GM11168 (cell line): ENCODE results near the gene TCEA2.

Experiments used
- in situ Hi-C: fragments of 300-500 bp; cut with MboI; formaldehyde crosslinking; loops from one replicate; pipeline ENCODE4 v1.12.0; 2022; ENCODE audit warnings: low sequenced_read_pairs; ENCODE audit not compliant: unreplicated experiment

The TCEA2 gene

GRCh38 chr20:64047968-64048401 lies 15.0 kb upstream of the TCEA2 start:
- in situ Hi-C loops, result no loop called here

DNA sequence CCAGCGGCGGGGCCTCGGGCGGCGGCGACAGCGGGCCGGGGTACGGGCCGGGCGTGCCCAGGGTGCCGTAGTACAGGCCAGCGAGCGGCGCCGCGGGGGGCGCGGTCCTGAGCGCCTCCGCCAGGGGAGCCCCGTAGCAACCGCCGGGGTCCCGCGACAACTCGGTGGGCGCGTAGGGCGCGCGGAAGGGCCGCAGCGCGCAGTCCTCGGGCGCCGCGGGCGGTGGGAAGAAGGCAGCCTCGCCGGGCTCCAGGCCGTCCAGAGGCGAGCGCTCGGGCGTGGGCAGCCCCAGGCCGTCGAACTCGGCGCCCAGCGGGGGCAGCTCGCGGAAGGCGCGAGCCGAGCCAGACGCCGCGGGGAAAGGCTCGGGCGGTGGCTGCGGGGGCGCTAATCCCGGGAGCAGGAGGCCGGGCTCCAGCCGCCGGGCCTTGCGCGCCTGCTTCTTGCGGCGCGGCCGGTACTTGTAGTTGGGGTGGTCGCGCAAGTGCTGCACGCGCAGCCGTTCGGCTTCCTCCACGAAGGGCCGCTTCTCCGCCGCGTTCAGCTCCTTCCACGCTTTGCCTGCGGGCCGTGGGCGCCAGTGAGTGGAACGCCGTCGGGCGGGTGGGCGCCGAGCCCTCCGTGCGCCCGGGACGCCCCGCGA lies 14.5 kb upstream of the TCEA2 start:
- in situ Hi-C loops, result no loop called here

DNA sequence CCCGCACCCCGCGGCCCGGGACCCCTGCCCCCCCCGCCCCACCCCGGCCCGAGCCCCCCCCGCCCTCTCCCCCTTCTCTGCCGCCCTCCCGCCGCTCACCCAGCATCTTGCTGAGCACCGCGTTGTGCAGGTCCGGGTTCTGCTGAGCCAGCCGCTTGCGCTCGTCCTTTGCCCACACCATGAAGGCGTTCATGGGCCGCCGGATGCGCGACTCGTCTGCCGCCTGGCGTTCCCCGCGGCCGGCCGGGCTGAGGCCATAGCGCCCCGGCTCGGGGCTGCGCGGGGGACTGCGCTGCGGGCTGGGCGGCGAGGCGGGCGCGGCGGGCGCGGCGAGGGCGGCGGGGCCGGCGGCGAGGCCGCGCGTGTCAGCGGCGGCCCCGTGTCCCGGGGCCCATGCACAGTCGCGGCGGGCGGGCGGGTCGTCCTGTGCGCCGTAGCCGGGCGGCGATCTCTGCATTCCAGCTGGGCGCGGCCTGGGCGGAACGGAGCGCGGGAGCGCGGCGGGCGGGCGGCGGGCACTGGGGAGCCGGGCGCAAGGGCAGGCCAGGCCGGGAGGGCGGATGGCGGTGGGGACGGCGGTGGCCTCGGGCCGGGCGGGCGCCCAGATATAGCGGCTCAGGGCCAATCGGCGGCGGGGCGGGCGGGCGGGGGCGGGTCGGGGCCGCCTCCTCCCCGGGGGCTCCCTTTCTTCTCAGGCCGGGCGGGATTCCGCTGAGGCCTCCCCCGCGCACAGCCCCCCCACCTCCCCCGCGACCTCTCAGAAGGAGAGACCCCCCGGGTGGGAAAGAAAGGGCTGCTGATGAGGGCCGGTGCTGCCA lies 13.7 kb upstream of the TCEA2 start, which contains the start of gene SOX18:
TSS of gene SOX18 (minus strand) at position 580 of the 818 bp plus-strand sequence. CDS start at position 457, 123 bp downstream.
- in situ Hi-C loops, result no loop called here

DNA sequence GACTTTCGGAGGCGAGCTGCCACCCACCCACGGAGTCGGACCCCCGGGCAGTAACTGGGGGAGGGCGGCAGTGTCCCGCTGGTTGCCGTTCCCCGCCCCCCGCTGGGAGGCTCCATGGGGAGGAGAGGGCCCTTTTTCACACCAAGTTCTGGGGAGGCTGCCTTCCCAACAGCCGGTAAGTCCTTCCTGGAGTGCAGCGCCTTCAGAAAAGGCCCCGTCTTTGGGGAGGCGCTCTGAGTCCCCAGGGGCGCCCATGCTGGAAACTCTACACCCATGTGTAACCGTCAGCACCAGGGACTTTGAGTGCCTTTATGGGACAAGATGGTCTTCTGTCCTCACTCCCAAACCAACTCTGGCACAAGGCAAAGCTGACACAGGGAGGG lies 13.1 kb upstream of the TCEA2 start:
- in situ Hi-C loops, result no loop called here

GRCh38 chr20:64050261-64051032 lies 12.6 kb upstream of the TCEA2 start:
- in situ Hi-C loops, result no loop called here

DNA sequence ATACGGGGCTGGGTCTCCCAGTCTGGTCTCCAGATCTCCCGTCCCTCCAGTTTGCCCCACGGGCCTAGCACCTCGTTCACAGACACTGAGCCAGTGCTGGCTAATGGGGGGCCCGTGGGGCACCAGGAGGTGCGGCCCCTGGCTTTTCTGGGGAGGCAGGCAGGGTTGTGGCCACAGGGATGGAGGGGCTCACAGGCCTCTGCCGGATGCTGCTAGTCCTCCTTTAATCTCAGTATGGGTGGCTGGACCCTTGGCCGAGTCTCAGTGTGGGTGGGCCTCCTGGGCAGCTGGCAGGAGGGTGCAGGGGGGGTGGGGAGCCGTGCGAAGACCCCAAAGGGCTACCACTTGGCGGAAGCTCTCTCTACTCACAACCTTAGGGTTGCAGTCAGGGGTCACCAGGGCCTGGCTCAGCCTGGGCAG lies 12.0 kb upstream of the TCEA2 start:
- in situ Hi-C loops, result no loop called here

DNA sequence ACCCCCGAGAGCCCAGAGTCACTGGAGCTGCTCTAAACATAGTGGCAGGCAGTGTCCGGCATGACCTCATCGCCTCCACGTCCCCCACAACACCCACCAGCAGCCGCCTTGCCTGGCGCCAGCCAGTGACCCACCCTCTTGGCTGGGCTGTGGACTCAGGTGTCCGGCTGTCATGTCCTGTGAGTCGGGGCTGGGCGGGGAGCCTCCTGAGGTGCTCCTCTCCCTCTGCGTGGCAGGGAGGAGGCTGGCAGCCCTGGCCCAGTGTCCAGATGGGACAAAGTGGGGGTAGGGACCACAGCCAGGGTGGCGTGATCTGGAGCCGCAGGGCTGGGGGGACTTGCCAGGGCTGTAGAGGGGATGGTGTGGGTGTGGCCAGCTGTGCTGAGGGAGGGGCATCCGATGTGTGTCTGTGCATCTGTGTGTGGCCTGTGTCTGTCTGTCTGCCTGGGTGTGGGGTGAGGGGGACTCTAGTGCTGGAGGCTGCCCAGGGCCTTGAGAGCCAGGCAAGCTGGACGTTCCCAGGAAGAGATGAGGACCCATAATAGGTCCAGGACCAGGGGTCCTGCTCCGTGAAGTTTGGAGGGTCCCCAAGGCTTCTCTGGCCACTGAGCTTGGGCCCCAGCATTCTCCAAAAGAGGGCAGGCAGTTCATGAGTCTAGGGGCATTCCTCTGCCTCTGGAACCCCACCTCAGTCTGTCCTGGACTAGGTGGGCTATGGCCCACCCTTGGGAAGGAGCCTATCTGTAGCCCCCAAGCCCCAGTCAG lies 11.3 kb upstream of the TCEA2 start:
- in situ Hi-C loops, result no loop called here

DNA sequence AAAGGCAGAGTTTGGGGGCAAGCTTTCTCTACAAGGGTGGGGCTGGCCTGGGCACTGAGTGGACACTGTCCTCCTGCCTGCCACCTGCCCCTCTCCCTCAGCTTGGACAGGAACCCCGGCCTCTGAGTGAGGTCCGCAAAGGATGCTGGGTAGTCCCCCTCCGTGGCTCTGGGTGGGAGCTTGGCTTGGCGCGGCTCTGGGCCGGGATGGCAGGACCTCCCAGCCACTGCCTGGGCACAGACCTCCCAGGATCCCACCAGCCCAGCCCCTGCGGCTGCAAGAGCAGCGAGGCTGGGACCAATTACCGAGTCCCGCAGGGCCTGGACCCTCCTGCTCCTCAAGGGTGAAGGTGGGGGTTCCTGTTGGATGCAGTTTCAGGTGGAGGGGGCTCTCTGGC lies 10.7 kb upstream of the TCEA2 start:
- in situ Hi-C loops, result no loop called here

- in situ Hi-C loops, result no loop called here
These were observed 9.8 kb upstream of the TCEA2 start for GRCh38 chr20:64052987-64053840.

DNA sequence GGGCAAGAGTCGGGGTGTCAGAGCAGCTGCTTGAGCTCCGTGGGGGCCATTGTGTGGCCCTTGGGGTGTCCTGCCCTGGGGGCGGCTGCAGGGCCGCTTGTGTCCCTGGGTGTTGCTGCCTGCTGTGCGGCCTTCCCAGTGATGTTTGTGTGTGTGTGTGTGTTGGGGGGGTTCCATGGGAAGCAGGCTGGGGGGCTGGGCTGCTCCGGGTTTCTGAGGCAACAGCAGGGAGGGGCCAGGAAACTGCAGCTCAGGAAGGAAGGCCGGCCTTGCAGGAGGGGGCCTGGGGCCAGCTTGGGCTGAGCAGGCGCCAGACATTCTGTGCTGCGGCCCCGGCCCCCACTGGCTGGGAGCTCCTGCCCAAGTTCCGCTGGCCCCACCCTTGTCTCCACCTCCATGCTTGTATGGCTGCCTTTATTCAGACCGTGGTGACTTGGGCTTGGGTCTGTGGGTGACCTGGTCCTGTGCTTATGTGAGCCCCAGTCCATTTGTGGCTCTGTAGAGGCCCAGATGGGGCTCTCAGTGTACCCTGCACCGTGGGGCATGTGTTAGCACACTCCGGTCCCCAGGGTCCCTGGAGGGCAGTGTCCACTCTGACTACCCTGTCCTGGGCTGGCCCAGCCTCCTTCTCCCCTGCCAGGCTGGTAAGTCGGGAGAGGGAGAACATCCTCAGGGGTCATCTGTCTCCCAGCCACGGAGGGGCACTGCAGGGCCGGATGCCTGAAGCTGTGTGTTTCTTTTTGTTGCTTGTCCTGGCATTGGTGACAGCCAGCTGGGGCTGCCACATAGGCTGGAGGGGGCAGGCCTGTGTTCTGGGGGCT lies 8.9 kb upstream of the TCEA2 start:
- in situ Hi-C loops, result no loop called here

- in situ Hi-C loops, result no loop called here
These were observed 7.6 kb upstream of the TCEA2 start for GRCh38 chr20:64055396-64055892.

DNA sequence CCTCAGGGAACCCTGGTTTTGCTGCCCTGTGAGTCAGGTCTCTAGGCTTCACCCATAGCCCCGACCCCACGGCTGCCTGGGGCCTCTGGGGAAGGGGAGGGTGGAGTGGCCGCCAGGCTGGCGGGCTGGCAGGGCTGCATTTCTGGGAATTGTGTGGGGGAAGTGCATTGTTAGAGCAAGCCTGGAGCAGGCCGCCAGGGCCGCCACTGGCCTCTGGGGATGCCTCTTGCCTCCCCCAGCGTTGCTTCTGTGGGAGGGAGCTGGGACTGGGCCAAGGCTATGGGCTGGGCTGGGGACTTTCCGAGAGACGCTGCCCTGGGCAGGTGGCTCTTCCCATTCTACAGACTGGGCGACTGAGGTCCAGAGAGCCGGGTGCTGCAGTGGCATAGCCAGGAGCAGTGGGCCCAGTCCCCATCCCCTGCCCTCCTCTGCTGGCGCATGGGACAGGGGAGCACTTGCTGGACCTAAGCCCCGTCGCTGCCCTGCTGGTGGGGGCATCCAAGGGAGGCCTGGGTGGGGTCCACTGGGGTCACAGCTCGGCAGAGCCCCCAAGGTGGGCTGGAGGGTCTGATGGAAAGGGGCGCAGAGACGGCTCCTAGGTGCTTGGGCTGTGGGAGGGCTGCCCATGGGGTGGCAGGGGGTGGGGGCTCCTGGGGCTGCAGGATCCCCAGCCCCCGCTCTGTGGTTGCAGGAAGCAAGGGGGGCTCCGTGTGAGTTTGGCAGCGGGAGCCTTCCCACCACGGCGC lies 6.9 kb upstream of the TCEA2 start:
- in situ Hi-C loops, result no loop called here

DNA sequence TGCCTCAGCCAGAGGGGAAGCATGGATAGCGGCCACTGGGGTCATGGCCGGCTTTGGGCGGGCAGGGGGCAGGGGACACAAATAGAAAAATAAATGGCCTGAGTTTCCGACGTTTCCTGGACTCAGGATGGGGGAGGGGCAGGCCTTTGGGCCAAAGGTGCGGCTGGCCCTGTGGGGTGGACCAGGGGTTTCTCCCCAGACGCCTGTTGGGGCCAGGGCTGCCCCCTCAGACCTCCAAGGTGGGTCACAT lies 6.4 kb upstream of the TCEA2 start:
- in situ Hi-C loops, result no loop called here

DNA sequence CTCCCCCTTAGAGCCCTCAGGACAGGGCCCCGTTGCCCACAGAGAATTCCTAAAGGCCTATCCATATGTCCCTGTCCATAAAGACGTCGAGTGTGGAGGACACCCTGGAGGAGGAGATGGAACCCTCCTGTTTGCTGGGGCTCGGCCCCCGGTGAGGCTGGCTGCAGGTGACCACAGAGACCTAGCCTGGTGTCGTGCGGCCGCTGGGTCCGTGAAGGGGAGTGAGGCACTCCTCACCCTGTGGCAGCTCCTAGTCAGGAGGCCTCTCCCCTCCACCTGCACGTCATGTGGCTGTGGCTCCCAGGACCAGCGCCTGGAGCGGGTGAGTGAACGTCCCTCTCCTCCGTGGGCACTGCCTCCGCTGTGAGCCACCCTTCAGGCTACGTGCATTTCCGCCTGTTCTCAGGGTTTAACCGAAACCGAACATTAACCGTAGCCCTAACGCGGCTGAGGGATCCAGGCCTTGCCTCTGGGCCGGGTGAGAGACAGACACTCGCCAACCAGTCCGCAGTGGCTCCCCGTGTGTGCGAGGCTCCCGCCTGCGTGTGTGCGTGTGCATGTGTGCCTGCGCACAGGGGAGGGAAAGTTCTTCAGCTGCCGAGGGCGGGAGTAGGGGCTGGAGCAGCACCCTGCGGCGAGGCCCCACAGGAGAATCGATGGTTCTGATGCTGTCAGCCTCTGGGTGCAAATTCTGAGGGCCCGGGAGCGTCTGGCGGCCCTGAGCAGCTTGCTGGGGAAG lies 5.9 kb upstream of the TCEA2 start:
- in situ Hi-C loops, result no loop called here

- in situ Hi-C loops, result no loop called here
These were observed 5.1 kb upstream of the TCEA2 start for GRCh38 chr20:64057628-64058498.

GRCh38 chr20:64058536-64058935 lies 4.5 kb upstream of the TCEA2 start:
- in situ Hi-C loops, result no loop called here

- in situ Hi-C loops, result no loop called here
These were observed 762 bp upstream of the TCEA2 start for GRCh38 chr20:64062276-64062595.
